Measurements from ENCODE around the gene ATF7IP. TPM values are rescaled to one million over a fixed set of nuclear protein-coding genes. Genes with fewer than 3 reads are reported as not detected.

ATF7IP gene
- total and polyA plus RNA-seq, 2 donors (not counting 1 experiment from before 2014, with no cell fraction given): 28.1 to 208 TPM

DNA sequence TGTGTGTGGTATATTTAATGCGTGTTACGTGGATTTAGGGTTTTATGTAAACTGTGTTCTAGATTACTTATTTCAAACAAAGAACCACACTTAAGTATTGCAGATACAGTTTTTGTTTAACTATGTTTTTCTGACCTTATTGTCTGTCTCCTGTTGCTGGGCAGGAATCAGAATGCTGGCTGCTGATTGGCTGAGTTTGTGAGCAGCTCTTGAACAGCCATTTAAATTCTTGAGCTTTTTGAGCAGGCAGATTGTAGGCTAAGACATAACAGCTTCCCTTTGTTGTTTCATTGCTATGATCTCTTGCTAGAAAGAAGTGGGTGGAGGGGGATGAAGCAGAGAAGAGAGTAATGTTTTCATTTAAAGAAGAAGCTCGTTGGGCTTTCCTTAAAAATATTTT lies 52.2 kb downstream of the ATF7IP start:
- Histone ChIP-seq H2AFZ (ENCODE audit: insufficient read depth, low read depth, low read length, poor library complexity, severe bottlenecking) (no peak overlapping the region), H3K79me2 (ENCODE audit: control insufficient read depth, insufficient read depth, low read length) (peaks cover 99% of the 10 kb centered on the region), H3K36me3 (replicated peaks in 1 of 2; ENCODE audit: control extremely low read depth in 1 of 2, control insufficient read depth in 1 of 2, extremely low read depth in 1 of 2, insufficient read depth in 2 of 2, low read length in 1 of 2) (peaks cover 20 to 27% of the 10 kb centered on the region in 2 experiments), H3K4me3 (ENCODE audit: control extremely low read depth in 1 of 5, extremely low read depth in 1 of 5, insufficient read depth in 1 of 5, low read depth in 2 of 5, low read length in 4 of 5) (no peak overlapping the region), H3K9ac (ENCODE audit: low read length) (no peak overlapping the region), H3K27me3 (replicated peaks in 1 of 4; ENCODE audit: control extremely low read depth in 1 of 4, control insufficient read depth in 3 of 4, insufficient read depth in 4 of 4, low read length in 3 of 4) (no peaks in the 10 kb centered on the region), H3K9me3 (ENCODE audit: control extremely low read depth in 1 of 3, control insufficient read depth in 2 of 3, insufficient read depth in 1 of 3, low read length in 2 of 3) (peaks cover 7 to 20% (median 11%) of the 10 kb centered on the region in 3 donors), H3K27ac (ENCODE audit: low read length in 2 of 2) (no peak overlapping the region), H4K20me1 (ENCODE audit: control insufficient read depth, insufficient read depth, low read length, poor library complexity, severe bottlenecking) (peaks cover 19% of the 10 kb centered on the region), H3K4me1 (ENCODE audit: control insufficient read depth in 2 of 2, insufficient read depth in 2 of 2, low read length in 2 of 2) (peaks cover 21 to 42% of the 10 kb centered on the region in 2 donors), H3K4me2 (replicated peaks; ENCODE audit: low read depth, low read length, poor library complexity, severe bottlenecking) (peak overlapping the region; percentile 18)
- CTCF ChIA-PET: interaction anchor here (0.7 to 2.3 kb wide), 9 partner anchors 11 to 195 kb away, joined by 3 to 14 read pairs (median 3); partner anchors contain the start of gene ATF7IP
- H3K4me1 Mint-ChIP-seq: peaks cover 53% of the 10 kb centered on the region
- TF ChIP-seq, protein P1, sequence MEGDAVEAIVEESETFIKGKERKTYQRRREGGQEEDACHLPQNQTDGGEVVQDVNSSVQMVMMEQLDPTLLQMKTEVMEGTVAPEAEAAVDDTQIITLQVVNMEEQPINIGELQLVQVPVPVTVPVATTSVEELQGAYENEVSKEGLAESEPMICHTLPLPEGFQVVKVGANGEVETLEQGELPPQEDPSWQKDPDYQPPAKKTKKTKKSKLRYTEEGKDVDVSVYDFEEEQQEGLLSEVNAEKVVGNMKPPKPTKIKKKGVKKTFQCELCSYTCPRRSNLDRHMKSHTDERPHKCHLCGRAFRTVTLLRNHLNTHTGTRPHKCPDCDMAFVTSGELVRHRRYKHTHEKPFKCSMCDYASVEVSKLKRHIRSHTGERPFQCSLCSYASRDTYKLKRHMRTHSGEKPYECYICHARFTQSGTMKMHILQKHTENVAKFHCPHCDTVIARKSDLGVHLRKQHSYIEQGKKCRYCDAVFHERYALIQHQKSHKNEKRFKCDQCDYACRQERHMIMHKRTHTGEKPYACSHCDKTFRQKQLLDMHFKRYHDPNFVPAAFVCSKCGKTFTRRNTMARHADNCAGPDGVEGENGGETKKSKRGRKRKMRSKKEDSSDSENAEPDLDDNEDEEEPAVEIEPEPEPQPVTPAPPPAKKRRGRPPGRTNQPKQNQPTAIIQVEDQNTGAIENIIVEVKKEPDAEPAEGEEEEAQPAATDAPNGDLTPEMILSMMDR (IDR thresholded peaks at IDR 0.05): no peak
- TF ChIP-seq EZH2 (IDR thresholded peaks at IDR 0.05; ENCODE audit: borderline replicate concordance, insufficient read depth, low read depth, low read length, poor library complexity, severe bottlenecking): no peak
- peaks cover 3% of the 10 kb centered on the region for H3K9me3 Mint-ChIP-seq (ENCODE audit: insufficient read depth)
- DNase-seq (peak; percentile 67), ATAC-seq (ENCODE audit: low read depth) (peak; percentile 48)
- POLR2A ChIA-PET: interaction anchor here (0.5 to 0.6 kb wide), 2 partner anchors 111 to 234 kb away, joined by 4 to 5 read pairs; no protein-coding TSS in a partner anchor
- intact Hi-C loops (cut with micrococcal nuclease): loop anchor here (1.0 to 5.0 kb wide), 3 partner anchors 15 to 178 kb away; no protein-coding TSS in a partner anchor
- peak overlapping the region; percentile 75 for H3K4me3 Mint-ChIP-seq
- H3K27ac Mint-ChIP-seq: peak overlapping the region; percentile 62
- no CpG with 5 or more reads among the region's 3 CpGs for WGBS (ENCODE audit: insufficient coverage)
- H3K27me3 Mint-ChIP-seq: no peaks in the 10 kb centered on the region

DNA sequence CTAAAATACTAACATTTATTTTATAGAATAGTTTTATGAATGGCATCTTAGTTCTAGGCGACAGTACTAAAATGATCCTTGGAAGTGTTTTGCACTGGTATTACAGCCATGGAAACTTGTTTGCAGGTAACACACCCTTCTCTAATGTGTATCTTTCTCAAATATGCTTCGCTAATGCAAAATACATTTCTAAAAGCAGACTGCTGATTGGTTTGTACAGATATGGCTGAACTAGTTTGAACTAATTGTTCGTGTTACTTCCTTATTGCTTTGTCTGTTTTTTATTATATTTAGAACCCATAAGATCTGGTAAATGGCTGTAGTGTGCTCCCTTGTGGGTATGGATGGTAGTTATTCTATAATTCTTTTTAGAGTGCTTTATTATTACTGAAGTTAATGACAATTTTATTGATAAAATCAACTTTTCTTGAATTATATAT lies 53.0 kb downstream of the ATF7IP start:
- CTCF ChIA-PET: interaction anchor here (0.7 to 2.3 kb wide), 5 partner anchors 25 to 178 kb away, joined by 3 to 14 read pairs (median 5); partner anchors contain the start of gene ATF7IP
- WGBS (ENCODE audit: insufficient coverage): no CpG with 5 or more reads among the region's 3 CpGs
- peaks cover 17% of the 10 kb centered on the region for H4K20me1 ChIP-seq (ENCODE audit: control insufficient read depth, insufficient read depth, low read length, poor library complexity, severe bottlenecking)
- H3K79me2 ChIP-seq (ENCODE audit: control insufficient read depth, insufficient read depth, low read length): peaks cover 99% of the 10 kb centered on the region
- H3K9me3 ChIP-seq (ENCODE audit: control extremely low read depth in 1 of 3, control insufficient read depth in 2 of 3, insufficient read depth in 1 of 3, low read length in 2 of 3): peaks cover 5 to 20% (median 11%) of the 10 kb centered on the region in 3 donors
- DNase-seq (no peak), ATAC-seq (ENCODE audit: low read depth) (no peak)
- peaks cover 21 to 41% of the 10 kb centered on the region in 2 donors for H3K4me1 ChIP-seq (ENCODE audit: control insufficient read depth in 2 of 2, insufficient read depth in 2 of 2, low read length in 2 of 2)
- H3K4me3 ChIP-seq (ENCODE audit: control extremely low read depth in 1 of 5, extremely low read depth in 1 of 5, insufficient read depth in 1 of 5, low read depth in 2 of 5, low read length in 4 of 5): peak overlapping the region in 1 of 5 experiments; percentile 4
- POLR2A ChIA-PET: interaction anchor here (0.5 to 0.6 kb wide), 2 partner anchors 112 to 235 kb away, joined by 4 to 5 read pairs; no protein-coding TSS in a partner anchor
- H3K4me2 ChIP-seq (replicated peaks; ENCODE audit: low read depth, low read length, poor library complexity, severe bottlenecking): peak overlapping the region; percentile 35
- Mint-ChIP-seq H3K27ac (no peak overlapping the region), H3K4me3 (no peak overlapping the region), H3K4me1 (peaks cover 55% of the 10 kb centered on the region), H3K27me3 (no peaks in the 10 kb centered on the region), H3K9me3 (ENCODE audit: insufficient read depth) (peaks cover 3% of the 10 kb centered on the region)
- no peak for TF ChIP-seq EZH2 (IDR thresholded peaks at IDR 0.05; ENCODE audit: borderline replicate concordance, insufficient read depth, low read depth, low read length, poor library complexity, severe bottlenecking)
- TF ChIP-seq, protein P1 (IDR thresholded peaks at IDR 0.05): peak; percentile 21
- peaks cover 21 to 29% of the 10 kb centered on the region in 2 experiments for H3K36me3 ChIP-seq (replicated peaks in 1 of 2; ENCODE audit: control extremely low read depth in 1 of 2, control insufficient read depth in 1 of 2, extremely low read depth in 1 of 2, insufficient read depth in 2 of 2, low read length in 1 of 2)
- H2AFZ ChIP-seq (ENCODE audit: insufficient read depth, low read depth, low read length, poor library complexity, severe bottlenecking): no peak overlapping the region
- H3K9ac ChIP-seq (ENCODE audit: low read length): no peak overlapping the region
- H3K27me3 ChIP-seq (replicated peaks in 1 of 4; ENCODE audit: control extremely low read depth in 1 of 4, control insufficient read depth in 3 of 4, insufficient read depth in 4 of 4, low read length in 3 of 4): no peaks in the 10 kb centered on the region
- intact Hi-C loops (cut with micrococcal nuclease): loop anchor here (5.0 kb wide), 1 partner anchor 161 kb away; no protein-coding TSS in a partner anchor
- no peak overlapping the region for H3K27ac ChIP-seq (ENCODE audit: low read length in 2 of 2)
